SK-N-SH treated with all-trans-retinoic acid at 6 μM for 48 hours (cell line): ENCODE results near the gene TRPV4.

ENCODE experiments used
- ATAC-seq: fragments of 200-7000 bp; cut with Tn5 transposase; 3 replicates; pipeline ENCODE4 v1.9.1; 2020; ENCODE audit warnings: mild to moderate bottlenecking, moderate library complexity
- BACH2 ChIP-seq: fragments of 250-450 bp; sonication (Bioruptor Pico); IDR thresholded peaks from 2 replicates; pipeline ENCODE4 v1.9.0; 2021; ENCODE audit warnings: mild to moderate bottlenecking, borderline replicate concordance
- CSDC2 ChIP-seq: fragments of 250-450 bp; sonication (Bioruptor Pico); IDR thresholded peaks from 2 replicates; pipeline ENCODE4 v1.5.0; 2020; ENCODE audit warnings: mild to moderate bottlenecking, moderate library complexity
- CSRNP3 ChIP-seq: fragments of 250-450 bp; sonication (Bioruptor Pico); IDR thresholded peaks from 2 replicates; pipeline ENCODE4 v1.5.1; 2021; ENCODE audit warnings: mild to moderate bottlenecking, moderate library complexity
- ESRRG ChIP-seq: fragments of 250-450 bp; sonication (Bioruptor Pico); IDR thresholded peaks from 2 replicates; pipeline ENCODE4 v1.6.1; 2021; ENCODE audit warnings: mild to moderate bottlenecking
- GLIS3 ChIP-seq: fragments of 250-450 bp; sonication (Bioruptor Pico); IDR thresholded peaks from 2 replicates; pipeline ENCODE4 v1.5.0; 2020; ENCODE audit warnings: mild to moderate bottlenecking, moderate library complexity
- ISL1 ChIP-seq: fragments of 250-450 bp; sonication (Bioruptor Pico); IDR thresholded peaks from 2 replicates; pipeline ENCODE4 v2.1.2; 2022; ENCODE audit warnings: mild to moderate bottlenecking, moderate library complexity
- POU6F1 ChIP-seq: fragments of 250-450 bp; sonication (Bioruptor Pico); IDR thresholded peaks from 2 replicates; pipeline ENCODE4 v1.8.0; 2021; ENCODE audit warnings: low read depth, mild to moderate bottlenecking, moderate library complexity, borderline replicate concordance
- PPARA ChIP-seq: fragments of 250-450 bp; sonication (Bioruptor Pico); IDR thresholded peaks from 2 replicates; pipeline ENCODE4 v1.5.0; 2020; ENCODE audit warnings: mild to moderate bottlenecking, borderline replicate concordance
- RARB ChIP-seq: fragments of 250-450 bp; sonication (Bioruptor Pico); IDR thresholded peaks from 2 replicates; pipeline ENCODE4 v1.8.0; 2021; ENCODE audit warnings: mild to moderate bottlenecking, moderate library complexity
- SNAI2 ChIP-seq: fragments of 250-450 bp; sonication (Bioruptor Pico); IDR thresholded peaks from 2 replicates; pipeline ENCODE4 v1.5.0; 2020; ENCODE audit warnings: mild to moderate bottlenecking, moderate library complexity
- TCF4 ChIP-seq: fragments of 250-450 bp; sonication (Bioruptor Pico); IDR thresholded peaks from 2 replicates; pipeline ENCODE4 v1.8.0; 2021; ENCODE audit warnings: mild to moderate bottlenecking, moderate library complexity, borderline replicate concordance
- TOX ChIP-seq: fragments of 250-450 bp; sonication (Bioruptor Pico); IDR thresholded peaks from 2 replicates; pipeline ENCODE4 v1.8.0; 2021; ENCODE audit warnings: mild to moderate bottlenecking, moderate library complexity, borderline replicate concordance
- TSHZ2 ChIP-seq: fragments of 250-450 bp; sonication (Bioruptor Pico); IDR thresholded peaks from 2 replicates; pipeline ENCODE4 v1.5.0; 2020; ENCODE audit warnings: mild to moderate bottlenecking, moderate library complexity
- ZC3H10 ChIP-seq: fragments of 250-450 bp; sonication (Bioruptor Pico); IDR thresholded peaks from 2 replicates; pipeline ENCODE4 v1.5.1; 2021; ENCODE audit warnings: mild to moderate bottlenecking, moderate library complexity
- ZFP3 ChIP-seq: fragments of 250-450 bp; sonication (Bioruptor Pico); IDR thresholded peaks from 2 replicates; pipeline ENCODE4 v1.5.0; 2020; ENCODE audit warnings: mild to moderate bottlenecking, moderate library complexity
- ZFP30 ChIP-seq: fragments of 450-650 bp; formaldehyde crosslinking; IDR thresholded peaks from 2 replicates; pipeline ENCODE4 v1.5.0; 2022; ENCODE audit warnings: mild to moderate bottlenecking, moderate library complexity
- ZNF565 ChIP-seq: fragments of 450-650 bp; formaldehyde crosslinking; conservative IDR thresholded peaks from 2 replicates; pipeline ENCODE4 v1.5.0; 2020; ENCODE audit warnings: low read depth, mild to moderate bottlenecking, moderate library complexity
- ZNF70 ChIP-seq: fragments of 450-650 bp; formaldehyde crosslinking; IDR thresholded peaks from 2 replicates; pipeline ENCODE4 v1.5.0; 2020; ENCODE audit warnings: mild to moderate bottlenecking, moderate library complexity
- ZNF8 ChIP-seq: fragments of 450-650 bp; formaldehyde crosslinking; IDR thresholded peaks from 2 replicates; pipeline ENCODE4 v1.5.0; 2020; ENCODE audit warnings: mild to moderate bottlenecking, moderate library complexity

Gene TRPV4

GRCh38 chr12:109741286-109741969 is 91.8 kb downstream of the TRPV4 start:
- TF ChIP-seq RARB (CRISPR knock-in tag) (no peak), ISL1 (CRISPR knock-in tag) (no peak), ZNF70 (CRISPR knock-in tag) (no peak), TSHZ2 (CRISPR knock-in tag) (no peak), SNAI2 (CRISPR knock-in tag) (no peak), GLIS3 (CRISPR knock-in tag) (no peak), CSRNP3 (CRISPR knock-in tag) (no peak), PPARA (no peak), ZNF8 (no peak)
- ATAC-seq, result no peak

GRCh38 chr12:109740694-109741245 is 92.4 kb downstream of the TRPV4 start:
- no peak for TF ChIP-seq RARB (CRISPR knock-in tag)
- no peak for TF ChIP-seq POU6F1 (CRISPR knock-in tag)
- no peak for ATAC-seq

GRCh38 chr12:109739747-109740693 is 93.2 kb downstream of the TRPV4 start:
- no peak; the same call in 1 of the 3 replicates for ATAC-seq
- TF ChIP-seq ESRRG (CRISPR knock-in tag) (no peak), BACH2 (no peak), ZNF565 (CRISPR knock-in tag) (no peak), ISL1 (CRISPR knock-in tag) (no peak), ZFP3 (CRISPR knock-in tag) (no peak), ZNF70 (CRISPR knock-in tag) (no peak), PPARA (no peak), TOX (CRISPR knock-in tag) (no peak), CSDC2 (no peak), RARB (CRISPR knock-in tag) (no peak), ZC3H10 (CRISPR knock-in tag) (no peak)

GRCh38 chr12:109738878-109739665 is 94.1 kb downstream of the TRPV4 start:
- ATAC-seq, result no peak
- TF ChIP-seq PPARA, result no peak
- TF ChIP-seq TCF4 (CRISPR knock-in tag), result no peak
- TF ChIP-seq TOX (CRISPR knock-in tag), result no peak
- TF ChIP-seq TSHZ2 (CRISPR knock-in tag), result no peak
- TF ChIP-seq ZC3H10 (CRISPR knock-in tag), result no peak
- TF ChIP-seq CSRNP3 (CRISPR knock-in tag), result no peak
- no peak for TF ChIP-seq ZFP30
- no peak for TF ChIP-seq SNAI2 (CRISPR knock-in tag)
